IMR-90 (cell line): ENCODE results near the gene TSKS. TPM values are rescaled to one million over a fixed set of nuclear protein-coding genes. Genes with fewer than 3 reads are reported as not detected.

Source experiments
- ATAC-seq: fragments of 200-7000 bp; cut with Tn5 transposase; 2 replicates; pipeline ENCODE4 v1.9.1; 2020; ENCODE audit warnings: low read depth, mild to moderate bottlenecking, moderate library complexity
- BruUV-seq: library from RNA; stranded (reverse); fragments of 400-500 nt; replicated peaks from 2 replicates; lab custom pipeline; 2021; lab: Mats Ljungman, UMichigan
- CTCF ChIA-PET: fragments of 300-600 bp; formaldehyde crosslinking; extraction: SDS; loops from one replicate; lab custom pipeline; 2021; ENCODE audit warnings: antibody characterized with exemption; lab: Yijun Ruan, JAX
- POLR2A ChIA-PET: fragments of 300-600 bp; sonication (Branson Sonifier 250); formaldehyde crosslinking; loops from one replicate; lab custom pipeline; 2022; ENCODE audit warnings: antibody characterized with exemption; ENCODE audit not compliant: unreplicated experiment; lab: Charles Lee
- DNase-seq: peaks from one replicate; pipeline ENCODE4 v3.0.0; 2013
- H2AFZ ChIP-seq: replicated peaks from 2 replicates; pipeline ENCODE3; 2013; ENCODE audit warnings: low read length, mild to moderate bottlenecking; ENCODE audit not compliant: poor library complexity
- H2AK5ac ChIP-seq: 2 replicates; pipeline ENCODE4 v1.6.1; 2013; ENCODE audit warnings: low read depth, low read length, inconsistent platforms
- H2AK9ac ChIP-seq: replicated peaks from 2 replicates; pipeline ENCODE3; 2013; ENCODE audit warnings: mild to moderate bottlenecking, low read depth, low read length, moderate library complexity; ENCODE audit not compliant: poor library complexity
- H2BK120ac ChIP-seq: 2 replicates; pipeline ENCODE4 v1.6.1; 2013; ENCODE audit warnings: low read depth, low read length, inconsistent platforms
- H2BK15ac ChIP-seq: 3 replicates; pipeline ENCODE4 v1.6.1; 2013; ENCODE audit warnings: low read depth, low read length, inconsistent platforms
- H2BK20ac ChIP-seq: 2 replicates; pipeline ENCODE4 v1.6.1; 2013; ENCODE audit warnings: low read depth, mild to moderate bottlenecking, inconsistent platforms, low read length, moderate library complexity
- H2BK5ac ChIP-seq: 2 replicates; pipeline ENCODE4 v1.6.1; 2013; ENCODE audit warnings: mild to moderate bottlenecking, low read depth, low read length, inconsistent platforms; ENCODE audit not compliant: poor library complexity, severe bottlenecking
- H3K14ac ChIP-seq: replicated peaks from 2 replicates; pipeline ENCODE4 v1.6.1; 2013; ENCODE audit warnings: low read depth, low read length, inconsistent platforms
- H3K18ac ChIP-seq: 2 replicates; pipeline ENCODE4 v1.6.1; 2013; ENCODE audit warnings: low read depth, low read length, control low read depth
- H3K23ac ChIP-seq: 2 replicates; pipeline ENCODE4 v1.6.1; 2013; ENCODE audit warnings: low read depth, low read length, inconsistent platforms
- H3K27ac ChIP-seq: 2 replicates; pipeline ENCODE4 v1.5.1; 2013; ENCODE audit warnings: mild to moderate bottlenecking, control low read depth, low read length; ENCODE audit not compliant: insufficient read depth
- H3K27me3 ChIP-seq: 2 replicates; pipeline ENCODE4 v1.6.1; 2013; ENCODE audit warnings: low read length; ENCODE audit not compliant: control insufficient read depth, insufficient read depth
- H3K36me3 ChIP-seq: 2 replicates; pipeline ENCODE4 v1.6.1; 2013; ENCODE audit warnings: low read length, mixed read lengths; ENCODE audit not compliant: control insufficient read depth, insufficient read depth
- H3K4ac ChIP-seq: 2 replicates; pipeline ENCODE4 v1.6.1; 2013; ENCODE audit warnings: low read depth, low read length, inconsistent platforms
- H3K4me1 ChIP-seq: 2 replicates; pipeline ENCODE4 v1.6.1; 2013; ENCODE audit warnings: low read length, mixed read lengths; ENCODE audit not compliant: control insufficient read depth, insufficient read depth
- H3K4me2 ChIP-seq: 2 replicates; pipeline ENCODE4 v1.6.1; 2013; ENCODE audit warnings: low read depth, mild to moderate bottlenecking, control low read depth, low read length, moderate library complexity
- H3K4me3 ChIP-seq: 2 replicates; pipeline ENCODE4 v1.5.1; 2013; ENCODE audit warnings: low read depth, mild to moderate bottlenecking, control low read depth, low read length, moderate library complexity; ENCODE audit not compliant: insufficient read depth
- H3K56ac ChIP-seq: 2 replicates; pipeline ENCODE4 v1.6.1; 2013; ENCODE audit warnings: low read length, inconsistent platforms; ENCODE audit not compliant: insufficient read depth; ENCODE audit errors: extremely low read depth
- H3K79me1 ChIP-seq, 2 experiments: 2 replicates each; pipeline ENCODE4 v1.6.1; 2013; ENCODE audit warnings: low read length in 2 of 2, inconsistent platforms in 1 of 2, low read depth in 1 of 2
- H3K9ac ChIP-seq: 2 replicates; pipeline ENCODE4 v1.6.1; 2013; ENCODE audit warnings: low read depth, low read length, control low read depth
- H3K9me1 ChIP-seq: 2 replicates; pipeline ENCODE4 v1.6.1; 2013; ENCODE audit warnings: low read length, inconsistent platforms; ENCODE audit not compliant: insufficient read depth
- H3K9me3 ChIP-seq: 2 replicates; pipeline ENCODE4 v1.6.1; 2013; ENCODE audit warnings: low read length; ENCODE audit not compliant: control insufficient read depth, insufficient read depth
- H4K20me1 ChIP-seq: 2 replicates; pipeline ENCODE4 v1.6.1; 2013; ENCODE audit warnings: low read length, inconsistent platforms; ENCODE audit not compliant: insufficient read depth
- H4K5ac ChIP-seq: 2 replicates; pipeline ENCODE4 v1.6.1; 2013; ENCODE audit warnings: mild to moderate bottlenecking, low read depth, low read length, control low read depth
- H4K8ac ChIP-seq, 2 experiments: 2 replicates each; pipeline ENCODE4 v1.6.1; 2013; ENCODE audit warnings: low read depth in 2 of 2, low read length in 2 of 2, control low read depth in 1 of 2, inconsistent platforms in 1 of 2
- H4K91ac ChIP-seq: 2 replicates; pipeline ENCODE4 v1.6.1; 2013; ENCODE audit warnings: low read depth, low read length, inconsistent platforms; ENCODE audit not compliant: insufficient read depth
- FOS ChIP-seq: fragments of 150-350 bp; IDR thresholded peaks from 2 replicates; pipeline ENCODE4 v1.6.1; 2016; ENCODE audit warnings: low read depth, low read length
- MAFK ChIP-seq: IDR thresholded peaks from 2 replicates; pipeline ENCODE4 v1.6.1; 2012; ENCODE audit warnings: low read depth, low read length, improper control_type of control experiment
- MXI1 ChIP-seq: IDR thresholded peaks from 2 replicates; pipeline ENCODE4 v1.6.1; 2012; ENCODE audit warnings: low read depth, mild to moderate bottlenecking, low read length, moderate library complexity, borderline replicate concordance
- NFE2L2 ChIP-seq: fragments of 150-350 bp; IDR thresholded peaks from 2 replicates; pipeline ENCODE4 v1.6.1; 2016; ENCODE audit warnings: low read depth, mild to moderate bottlenecking, low read length
- RCOR1 ChIP-seq: IDR thresholded peaks from 2 replicates; pipeline ENCODE4 v1.6.1; 2012; ENCODE audit warnings: mild to moderate bottlenecking, low read length, improper control_type of control experiment; ENCODE audit not compliant: insufficient replicate concordance
- WGBS, 2 experiments: methylation state at CpG; one replicate each; pipeline versions ENCODE4 v1.1.5 to v1.1.7; 2013; ENCODE audit warnings: missing lambda C conversion rate in 2 of 2; ENCODE audit not compliant: insufficient read length in 1 of 2; ENCODE audit errors: extremely low coverage in 2 of 2; 5-methylcytosine and 5-hydroxymethylcytosine counted together
- dilution Hi-C: fragments of 300-500 bp; cut with HindIII; formaldehyde crosslinking; loops from one replicate; pipeline ENCODE4 v1.14.3; 2018; ENCODE audit warnings: low sequenced_read_pairs; ENCODE audit not compliant: unreplicated experiment
- in situ Hi-C: fragments of 300-500 bp; cut with MboI; formaldehyde crosslinking; loops from 3 replicates; pipeline ENCODE4 v1.14.3; 2019; ENCODE audit warnings: low sequenced_read_pairs, inconsistent platforms, mixed read lengths
- intact Hi-C: fragments of 100-400 bp; cut with micrococcal nuclease; formaldehyde crosslinking; loops from 2 replicates; pipeline ENCODE4 v1.10.0; 2022
- polyA plus RNA-seq, 3 experiments: library from polyadenylated mRNA; depleted of rRNA; stranded (reverse); fragments of >200 nt; gene quantifications; 2 replicates each; pipeline ENCODE4 v1.2.3, GENCODE V29; 2012; ENCODE audit warnings: low replicate concordance in 1 of 3
- total RNA-seq: library from RNA; depleted of rRNA; stranded (reverse); fragments of >200 nt; gene quantifications from 2 replicates; pipeline ENCODE4 v1.2.3, GENCODE V29; 2012
- TF ChIP-seq, protein P1 (sequence below): conservative IDR thresholded peaks from 2 replicates; pipeline ENCODE4 v1.5.1; 2012; ENCODE audit warnings: mild to moderate bottlenecking, low read depth, low read length, improper control_type of control experiment

The TSKS gene
- total and polyA plus RNA-seq, 2 of the 4 experiments (the other 2 are of a cell fraction), result not detected

DNA sequence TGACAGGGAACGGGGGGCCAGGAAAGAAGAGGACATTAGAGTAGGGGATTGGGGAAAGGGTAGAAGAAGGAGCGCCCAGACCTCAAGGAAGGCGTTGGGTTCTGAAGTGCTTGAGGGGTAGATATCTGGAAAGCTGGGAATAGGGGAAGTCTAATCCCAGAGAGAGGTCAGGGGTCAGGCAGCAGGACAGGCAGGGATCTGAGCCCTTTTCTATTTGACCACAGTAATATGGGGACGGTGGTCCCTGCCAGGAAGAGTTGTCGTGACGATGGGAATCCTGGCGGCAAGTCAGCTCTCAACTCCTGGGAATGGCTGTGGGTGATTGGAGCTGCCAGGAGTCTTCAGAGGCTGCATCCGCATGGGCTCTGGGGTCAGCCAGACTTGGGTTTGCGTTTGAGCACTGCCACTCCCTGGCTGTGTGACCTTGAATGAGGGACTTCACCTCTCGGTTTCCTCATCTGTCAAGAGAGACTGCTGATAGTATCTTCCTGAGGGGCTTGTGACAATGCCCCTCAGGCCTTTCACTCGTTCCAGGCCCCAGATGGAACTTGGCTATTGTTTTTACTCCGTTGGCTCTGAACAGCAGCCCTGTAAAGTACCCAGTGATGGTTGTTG, 5.0 kb upstream of the TSKS start:
- Histone ChIP-seq H3K9ac (peak overlapping the region; percentile 74), H4K91ac (0 out of 2 replicates have a peak overlapping the region, but pooled peaks have one; percentile 66), H3K4me1 (peaks cover 11% of the 10 kb centered on the region), H3K4ac (peak overlapping the region; percentile 87), H3K9me1 (peaks cover 20% of the 10 kb centered on the region), H3K4me2 (peak overlapping the region; percentile 92), H3K36me3 (no peaks in the 10 kb centered on the region), H2BK5ac (no peak overlapping the region), H3K27me3 (no peaks in the 10 kb centered on the region), H3K56ac (no peak overlapping the region), H3K79me1 (peaks cover 9 to 53% of the 10 kb centered on the region in 2 experiments), H3K9me3 (no peaks in the 10 kb centered on the region), H3K27ac (peak overlapping the region; percentile 89), H2BK120ac (no peak overlapping the region), H4K5ac (no peak overlapping the region), H2AK5ac (peak overlapping the region; percentile 48; the same call in 1 of the 2 replicates), H2BK20ac (no peak overlapping the region), H3K18ac (no peak overlapping the region), H2AFZ (no peak overlapping the region), H2AK9ac (peak overlapping the region; percentile 98), H4K8ac (peak overlapping the region in 1 of 2 experiments; percentile 10; a peak in 1 of 4 replicates), H3K4me3 (peak overlapping the region; percentile 74), H3K23ac (peak overlapping the region; percentile 88), H3K14ac (peak overlapping the region; percentile 83), H2BK15ac (no peak overlapping the region), H4K20me1 (peaks cover 34% of the 10 kb centered on the region)
- 60% methylated on average over 5 of the region's 12 CpGs; no CpG with 5 or more reads in 1 of the 2 experiments for WGBS, 2 experiments
- ChIA-PET CTCF (no interaction called here), POLR2A (no interaction called here)
- no peak for DNase-seq
- no TSS peak for BruUV-seq
- ATAC-seq, result no peak
- TF ChIP-seq RCOR1 (no peak), FOS (no peak), MXI1 (no peak), NFE2L2 (no peak), MAFK (no peak)
- TF ChIP-seq, protein P1, sequence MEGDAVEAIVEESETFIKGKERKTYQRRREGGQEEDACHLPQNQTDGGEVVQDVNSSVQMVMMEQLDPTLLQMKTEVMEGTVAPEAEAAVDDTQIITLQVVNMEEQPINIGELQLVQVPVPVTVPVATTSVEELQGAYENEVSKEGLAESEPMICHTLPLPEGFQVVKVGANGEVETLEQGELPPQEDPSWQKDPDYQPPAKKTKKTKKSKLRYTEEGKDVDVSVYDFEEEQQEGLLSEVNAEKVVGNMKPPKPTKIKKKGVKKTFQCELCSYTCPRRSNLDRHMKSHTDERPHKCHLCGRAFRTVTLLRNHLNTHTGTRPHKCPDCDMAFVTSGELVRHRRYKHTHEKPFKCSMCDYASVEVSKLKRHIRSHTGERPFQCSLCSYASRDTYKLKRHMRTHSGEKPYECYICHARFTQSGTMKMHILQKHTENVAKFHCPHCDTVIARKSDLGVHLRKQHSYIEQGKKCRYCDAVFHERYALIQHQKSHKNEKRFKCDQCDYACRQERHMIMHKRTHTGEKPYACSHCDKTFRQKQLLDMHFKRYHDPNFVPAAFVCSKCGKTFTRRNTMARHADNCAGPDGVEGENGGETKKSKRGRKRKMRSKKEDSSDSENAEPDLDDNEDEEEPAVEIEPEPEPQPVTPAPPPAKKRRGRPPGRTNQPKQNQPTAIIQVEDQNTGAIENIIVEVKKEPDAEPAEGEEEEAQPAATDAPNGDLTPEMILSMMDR, result no peak
- in situ Hi-C loops (no loop called here), dilution Hi-C loops (no loop called here), intact Hi-C loops (loop anchor here (2.0 to 5.0 kb wide), 2 partner anchors 41 to 77 kb away; partner anchors contain the start of gene CPT1C)
